Panc1 (cell line): ENCODE results near the gene CDAN1. TPM values are rescaled to one million over a fixed set of nuclear protein-coding genes. Genes with fewer than 3 reads are reported as not detected.

ENCODE experiments used
- ATAC-seq: fragments of 200-7000 bp; cut with Tn5 transposase; 2 replicates; pipeline ENCODE4 v1.9.1; 2020; ENCODE audit warnings: mild to moderate bottlenecking, moderate library complexity
- BruUV-seq: library from RNA; stranded (reverse); fragments of 400-500 nt; replicated peaks from 2 replicates; lab custom pipeline; 2021; lab: Mats Ljungman, UMichigan
- CTCF ChIA-PET: fragments of 300-600 bp; sonication (Branson Sonifier 250); formaldehyde crosslinking; loops from one replicate; lab custom pipeline; 2022; ENCODE audit warnings: antibody characterized with exemption; lab: Charles Lee
- POLR2A ChIA-PET: fragments of 300-600 bp; sonication (Branson Sonifier 250); formaldehyde crosslinking; loops from one replicate; lab custom pipeline; 2022; ENCODE audit warnings: antibody characterized with exemption; lab: Charles Lee
- DNase-seq: peaks from one replicate; pipeline ENCODE4 v3.0.0-alpha.2; 2010; ENCODE audit warnings: low read depth, low spot score
- H3K27ac ChIP-seq: 2 replicates; pipeline ENCODE4 v1.5.1; 2011; ENCODE audit warnings: mild to moderate bottlenecking, low read length, inconsistent platforms
- H3K27me3 ChIP-seq: fragments of 200-500 bp; sonication (Bioruptor generic); 2 replicates; pipeline ENCODE4 v1.6.0; 2014; ENCODE audit warnings: low read length, inconsistent platforms; ENCODE audit not compliant: control insufficient read depth, insufficient read depth
- H3K36me3 ChIP-seq: fragments of 200-500 bp; sonication (Bioruptor generic); 2 replicates; pipeline ENCODE4 v1.5.1; 2014; ENCODE audit warnings: inconsistent platforms, mild to moderate bottlenecking, low read length, moderate library complexity; ENCODE audit not compliant: control insufficient read depth, insufficient read depth
- H3K4me1 ChIP-seq: 2 replicates; pipeline ENCODE4 v1.5.1; 2011; ENCODE audit warnings: inconsistent platforms, mild to moderate bottlenecking, low read length, moderate library complexity; ENCODE audit not compliant: control insufficient read depth, insufficient read depth
- H3K4me3 ChIP-seq, 2 experiments: 2 replicates each; pipeline ENCODE4 v1.5.1; 2011 to 2012; ENCODE audit warnings: low read depth in 2 of 2, low read length in 2 of 2, mild to moderate bottlenecking in 2 of 2, inconsistent platforms in 1 of 2, moderate library complexity in 1 of 2
- H3K9me3 ChIP-seq: fragments of 200-500 bp; sonication (Bioruptor generic); 2 replicates; pipeline ENCODE4 v1.5.1; 2014; ENCODE audit warnings: low read depth, mild to moderate bottlenecking, inconsistent platforms, low read length, moderate library complexity; ENCODE audit not compliant: control insufficient read depth, insufficient read depth
- CTCF ChIP-seq: fragments of 450-650 bp; IDR thresholded peaks from 2 replicates; pipeline ENCODE4 v1.5.1; 2017; ENCODE audit warnings: mild to moderate bottlenecking
- POLR2AphosphoS5 ChIP-seq: IDR thresholded peaks from 2 replicates; pipeline ENCODE4 v1.6.1; 2012; ENCODE audit warnings: mild to moderate bottlenecking, low read depth, low read length, moderate library complexity
- REST ChIP-seq, 2 experiments: IDR thresholded peaks; 2 replicates each; pipeline ENCODE4 v1.6.1; 2011 to 2012; ENCODE audit warnings: low read depth in 2 of 2, control low read depth in 1 of 2, low read length in 1 of 2, mild to moderate bottlenecking in 1 of 2, moderate library complexity in 1 of 2; ENCODE audit not compliant: insufficient read depth in 1 of 2
- SIN3A ChIP-seq: IDR thresholded peaks from 2 replicates; pipeline ENCODE4 v1.6.1; 2012; ENCODE audit warnings: low read depth, mild to moderate bottlenecking, low read length, moderate library complexity, borderline replicate concordance; ENCODE audit not compliant: insufficient read depth
- TCF7L2 ChIP-seq: IDR thresholded peaks from 2 replicates; pipeline ENCODE4 v1.6.1; 2011; ENCODE audit warnings: mild to moderate bottlenecking, low read depth, low read length, inconsistent platforms
- in situ Hi-C: cut with HindIII; loops from 2 replicates; pipeline ENCODE4 v1.10.0; 2016; ENCODE audit warnings: low sequenced_read_pairs, low pct_unique_long_range_greater_than_20kb
- intact Hi-C: fragments of 100-400 bp; cut with micrococcal nuclease; formaldehyde crosslinking; loops from one replicate; pipeline ENCODE4 v1.10.0; 2022; ENCODE audit not compliant: unreplicated experiment
- total RNA-seq: library from RNA; stranded (reverse); gene quantifications from one replicate; pipeline ENCODE4 v1.2.1, GENCODE V29; 2021; ENCODE audit not compliant: unreplicated experiment

The CDAN1 gene
- total RNA-seq, 1 experiment from 2014 or later = 41.1 TPM

GRCh38 chr15:42695527-42696071, 41.3 kb downstream of the CDAN1 start:
- ATAC-seq = no peak
- ChIA-PET CTCF (no interaction called here), POLR2A (no interaction called here)
- no TSS peak for BruUV-seq
- Histone ChIP-seq H3K27me3 (no peaks in the 10 kb centered on the region), H3K4me3 (no peak overlapping the region), H3K27ac (no peak overlapping the region), H3K36me3 (no peaks in the 10 kb centered on the region), H3K9me3 (no peaks in the 10 kb centered on the region), H3K4me1 (no peaks in the 10 kb centered on the region)
- intact Hi-C loops (no loop called here), in situ Hi-C loops (no loop called here)
- no peak for DNase-seq
- TF ChIP-seq POLR2AphosphoS5 (no peak), TCF7L2 (no peak), REST (IDR thresholded peaks at IDR 0.05; ENCODE audit: insufficient read depth in 1 of 2, low read depth in 2 of 2, low read length in 1 of 2) (no peak), CTCF (no peak), SIN3A (no peak)

- POLR2A ChIA-PET = no interaction called here
- in situ Hi-C loops (no loop called here), intact Hi-C loops (no loop called here)
Observed at GRCh38 chr15:42694398-42694797, 42.5 kb downstream of the CDAN1 start.

More at GRCh38 chr15:42694398-42694797, 42.5 kb downstream of the CDAN1 start:
- BruUV-seq = no TSS peak
- Histone ChIP-seq H3K4me1 (no peaks in the 10 kb centered on the region), H3K9me3 (no peaks in the 10 kb centered on the region), H3K27ac (no peak overlapping the region), H3K36me3 (no peaks in the 10 kb centered on the region), H3K4me3 (no peak overlapping the region), H3K27me3 (no peaks in the 10 kb centered on the region)
- DNase-seq (no peak), ATAC-seq (no peak)
- CTCF ChIA-PET = interaction anchor here (0.6 kb wide), 1 partner anchor 13 kb away, joined by 3 read pairs; no protein-coding TSS in a partner anchor
- TF ChIP-seq REST (IDR thresholded peaks at IDR 0.05; ENCODE audit: insufficient read depth in 1 of 2, low read depth in 2 of 2, low read length in 1 of 2) (no peak), TCF7L2 (no peak), CTCF (no peak), POLR2AphosphoS5 (no peak), SIN3A (no peak)
